Stimulated activated CD8-positive, alpha-beta memory T cell treated with anti-CD3 and anti-CD28 coated beads, Interleukin-7, amount 100 ng/mL, for 1 hour (primary cell): ENCODE results near the gene BCL10.
A peak's percentile ranks its signal among the peaks of the same experiment; 100 is the strongest.
"Not testable (repeated sequence)": the region's sequence is repeated elsewhere in the genome, so short reads cannot be mapped to it uniquely, and the experiment has no call there.

Experiments used
- DNase-seq, 2 donors: peaks; one replicate each; pipeline ENCODE4 v3.0.0-alpha.2; 2020; ENCODE audit warnings: low read depth in 2 of 2

BCL10 gene

GRCh38 chr1:85264150-85264549 lies 12.3 kb downstream of the BCL10 start:
- DNase-seq = no peak

DNA sequence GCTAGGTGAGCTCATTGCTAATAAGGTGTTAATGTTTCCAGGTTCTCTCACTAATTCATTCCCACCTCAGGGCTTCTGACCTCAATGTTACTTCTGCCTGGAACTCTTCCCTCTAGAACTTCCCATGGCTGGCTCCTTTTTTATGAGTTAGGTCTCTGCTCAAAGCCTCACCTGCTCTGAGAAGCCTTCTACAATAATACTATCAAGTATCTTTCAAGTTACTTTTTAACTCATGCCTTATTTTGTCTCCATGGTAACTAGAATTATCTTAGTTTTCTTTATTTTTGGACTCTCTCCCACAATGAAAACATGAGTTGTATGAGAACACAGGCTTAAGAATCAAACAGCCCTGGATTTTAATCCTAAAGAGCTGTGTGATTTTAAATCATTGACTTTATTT lies 13.4 kb downstream of the BCL10 start:
- DNase-seq = no peak

DNA sequence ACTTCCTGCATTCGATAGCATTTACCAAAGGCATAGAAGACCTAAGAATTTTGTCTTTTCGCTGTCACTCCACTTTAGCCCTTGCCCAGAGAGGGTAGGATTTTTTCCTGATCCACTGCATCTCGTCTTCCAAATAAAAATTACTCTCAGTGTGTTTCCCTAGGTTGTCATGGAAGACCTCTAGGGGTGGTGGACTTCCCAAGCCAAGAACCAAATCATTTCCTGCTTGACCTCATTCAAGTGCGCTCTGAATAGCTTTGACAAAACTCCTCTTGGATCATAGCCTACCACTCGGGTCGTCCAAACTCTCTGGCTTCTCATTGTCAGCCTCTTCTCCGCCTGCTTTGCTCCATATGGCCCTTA lies 16.5 kb downstream of the BCL10 start:
- no peak for DNase-seq

GRCh38 chr1:85259118-85259911 lies 17.1 kb downstream of the BCL10 start, which contains the start of gene C1orf52:
Gene C1orf52, minus strand, starts transcription at chr1:85259662. Its CDS starts 29 bp downstream, at chr1:85259633.
- DNase-seq = peak; percentile 89 to 98

DNA sequence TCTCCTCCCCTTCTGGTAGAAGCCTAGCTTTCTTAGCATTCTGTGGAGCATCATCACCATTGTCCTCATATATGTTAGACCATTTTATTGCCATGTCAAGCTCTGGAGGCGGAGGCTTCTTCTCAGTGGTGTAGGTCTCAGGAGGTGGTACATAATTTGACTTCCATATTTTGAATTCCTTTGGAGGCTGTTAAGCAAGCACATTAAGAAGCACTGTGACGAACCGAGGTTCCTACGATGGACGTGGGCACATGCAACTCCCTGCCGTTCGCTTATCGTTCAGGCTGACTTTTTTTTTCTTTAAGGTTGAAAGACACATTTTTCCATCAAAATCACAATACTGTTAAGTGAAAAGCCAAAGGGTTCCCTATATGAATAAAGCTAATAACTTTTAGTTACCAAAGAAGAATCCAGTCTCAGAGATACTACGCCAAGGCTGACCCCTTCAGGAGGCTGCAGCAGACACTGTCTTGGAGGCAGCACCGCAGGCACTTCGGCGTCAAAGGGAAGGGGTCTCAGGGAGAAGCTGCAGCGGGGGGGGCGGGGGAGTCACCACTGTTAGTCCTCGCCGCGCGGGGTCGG lies 17.8 kb downstream of the BCL10 start:
- DNase-seq = no peak

DNA sequence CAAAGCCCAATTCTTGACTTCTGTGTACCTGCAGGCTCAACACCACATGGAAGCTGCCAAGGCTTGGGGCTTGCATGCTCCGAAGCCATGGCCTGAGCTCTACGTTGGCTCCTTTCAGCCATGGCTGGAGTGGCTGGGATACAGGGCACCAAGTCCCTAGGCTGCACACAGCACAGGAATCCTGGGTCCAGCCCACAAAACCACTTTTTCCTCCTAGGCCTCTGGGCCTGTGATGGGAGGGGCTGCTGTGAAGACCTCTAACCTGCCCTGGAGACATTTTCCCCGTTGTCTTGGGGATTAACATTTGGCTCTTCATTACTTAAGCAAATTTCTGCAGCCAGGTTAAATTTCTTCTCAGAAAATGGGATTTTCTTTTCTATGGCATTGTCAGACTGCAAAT lies 27.4 kb downstream of the BCL10 start:
- not testable (repeated sequence) for DNase-seq

DNA sequence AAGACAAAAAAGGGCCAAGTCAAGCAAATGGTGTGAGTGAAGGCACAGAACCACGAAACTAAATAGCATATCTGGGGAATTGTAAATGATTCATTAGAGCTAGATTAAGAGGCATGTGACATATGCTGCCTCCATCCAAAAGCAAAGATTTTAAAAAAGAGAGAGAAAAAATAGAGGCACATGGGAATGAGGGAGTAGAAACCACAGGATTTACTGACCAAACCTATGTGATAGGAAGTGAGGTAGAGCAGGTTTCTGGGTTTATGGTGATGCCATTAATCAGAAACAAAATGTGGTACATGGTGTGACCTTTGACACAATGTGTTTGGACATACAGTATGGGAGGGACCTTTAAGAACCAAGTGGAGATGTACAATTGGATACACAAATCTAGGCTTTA lies 30.5 kb downstream of the BCL10 start:
- no peak for DNase-seq

DNA sequence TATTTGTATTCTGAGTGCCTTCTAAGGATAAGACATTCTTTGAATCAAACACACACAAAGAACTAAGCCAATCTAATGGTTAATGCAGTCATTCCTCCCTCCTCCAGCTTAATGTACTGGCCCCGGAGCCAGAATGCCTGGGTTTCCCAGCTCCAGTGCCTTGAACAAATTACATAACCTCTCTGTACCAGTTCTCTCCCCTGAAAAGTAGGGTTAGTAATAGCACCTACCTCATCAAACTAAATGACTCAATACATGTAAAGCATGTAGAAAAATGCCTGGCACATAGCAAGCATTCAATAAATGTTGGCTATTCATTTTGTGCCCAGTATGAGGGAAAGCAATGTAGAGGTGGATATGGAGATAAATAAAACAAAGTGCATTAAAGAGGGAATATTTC lies 31.0 kb downstream of the BCL10 start:
- no peak for DNase-seq

GRCh38 chr1:85244271-85245061 lies 32.0 kb downstream of the BCL10 start:
- no peak for DNase-seq

DNA sequence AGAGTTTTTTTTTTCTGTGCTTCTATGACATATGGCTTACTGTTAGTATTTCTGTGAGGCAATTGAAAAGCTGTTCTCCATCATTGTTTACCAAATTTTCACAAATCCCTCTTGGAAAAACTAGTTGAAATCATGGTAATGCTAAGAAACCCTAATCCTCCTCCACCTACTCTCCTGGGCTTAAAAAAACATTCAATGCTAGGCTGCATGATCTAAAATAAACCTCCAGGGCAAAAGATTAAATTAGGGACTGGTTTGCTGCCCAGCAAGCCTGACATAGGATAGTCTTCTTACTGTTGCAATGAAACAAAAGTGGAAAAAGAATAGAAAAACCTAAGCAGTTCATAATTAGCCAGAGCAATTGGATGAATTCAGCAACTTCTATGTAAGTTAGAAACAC lies 33.1 kb downstream of the BCL10 start:
- DNase-seq = no peak

GRCh38 chr1:85240643-85241042 lies 35.8 kb downstream of the BCL10 start:
- DNase-seq = no peak

GRCh38 chr1:85240174-85240601 lies 36.2 kb downstream of the BCL10 start:
- DNase-seq = no peak

DNA sequence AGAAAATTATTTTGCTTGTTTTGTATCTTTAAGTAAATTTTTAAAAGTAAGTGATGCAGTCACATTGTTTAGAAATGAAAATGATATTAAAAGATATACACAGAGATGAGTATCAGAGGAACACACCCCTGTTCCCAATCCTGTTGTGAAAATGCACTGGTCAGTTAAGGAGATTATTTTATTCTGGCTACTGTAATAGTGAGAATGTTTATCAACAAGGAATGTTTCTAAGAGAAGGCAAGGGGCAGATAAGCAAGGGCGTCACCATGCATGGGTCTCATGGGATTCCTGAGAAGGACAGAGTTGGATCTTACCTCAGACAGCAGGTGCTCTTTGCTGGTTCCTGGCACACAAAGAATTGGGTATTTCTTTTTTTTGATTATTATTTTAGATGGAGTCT lies 38.8 kb downstream of the BCL10 start:
- DNase-seq = no peak

- DNase-seq = no peak
Observed at GRCh38 chr1:85230305-85230977, 46.0 kb downstream of the BCL10 start.

DNA sequence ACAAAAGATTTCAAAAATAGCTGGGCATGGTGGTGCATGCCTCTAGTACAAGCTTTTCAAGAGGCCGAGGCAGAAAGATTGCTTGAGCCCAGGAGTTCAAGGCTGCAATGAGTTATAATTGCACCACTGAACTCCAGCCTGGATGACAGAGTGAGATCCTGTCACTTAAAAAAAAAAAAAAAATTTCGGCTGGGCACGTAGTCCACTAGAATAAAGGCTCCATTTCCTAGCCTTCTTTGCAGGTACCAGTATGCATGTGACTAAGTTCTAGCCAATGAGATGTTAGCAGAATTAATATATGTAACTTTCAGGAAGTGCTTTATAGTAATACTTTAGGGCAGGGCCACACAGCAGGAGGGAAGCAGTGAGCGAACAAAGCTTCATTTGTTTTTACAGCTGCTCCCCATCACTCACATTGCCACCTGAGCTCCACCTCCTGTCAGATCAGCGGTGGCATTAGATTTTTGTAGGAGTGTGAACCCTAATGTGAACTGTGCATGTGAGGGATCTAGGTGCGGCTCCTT lies 46.8 kb downstream of the BCL10 start:
- DNase-seq = no peak

GRCh38 chr1:85228972-85229371 lies 47.5 kb downstream of the BCL10 start:
- no peak for DNase-seq

- no peak for DNase-seq
Observed at GRCh38 chr1:85225624-85226380, 50.6 kb downstream of the BCL10 start.

- DNase-seq = no peak
Observed at GRCh38 chr1:85224734-85225623, 51.5 kb downstream of the BCL10 start.

DNA sequence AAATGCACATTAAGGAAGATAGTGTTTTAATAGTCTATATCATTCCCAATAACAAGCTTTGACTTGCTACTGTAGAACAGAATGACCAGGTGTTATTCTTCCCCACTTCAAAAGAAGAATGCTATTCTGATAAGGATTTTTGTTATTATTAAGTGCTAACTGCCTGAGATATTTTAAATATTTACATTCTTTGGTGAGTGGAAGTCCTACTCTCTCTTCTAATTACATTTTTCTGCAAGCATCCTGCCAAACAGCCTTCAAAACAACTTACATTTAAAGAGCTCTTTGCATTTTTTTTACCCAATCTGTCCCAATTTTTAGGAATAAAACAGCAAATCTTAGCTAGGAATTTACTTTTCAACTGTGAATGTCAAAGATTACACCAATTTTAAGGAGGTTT lies 52.1 kb downstream of the BCL10 start:
- DNase-seq = no peak

DNA sequence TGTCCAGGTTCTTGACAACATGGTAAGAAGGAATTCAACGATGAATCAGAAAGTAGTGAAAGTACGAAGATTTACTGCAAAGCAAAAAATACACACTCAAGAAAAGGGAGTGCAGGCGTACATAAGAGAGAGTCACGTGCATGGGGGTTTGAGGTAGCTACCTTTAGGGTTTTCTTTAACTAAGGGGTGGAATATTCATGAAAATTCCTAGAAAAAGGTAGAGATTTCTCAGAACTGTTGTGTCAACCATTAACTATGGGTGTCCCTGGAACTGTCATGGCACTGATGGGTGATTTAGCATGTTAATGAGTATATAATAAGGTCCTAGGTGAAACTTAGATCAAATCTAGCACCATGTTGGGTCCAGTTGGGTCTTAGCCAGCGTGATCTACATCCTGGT lies 53.1 kb downstream of the BCL10 start:
- DNase-seq = no peak
